ENCODE measurements around the gene PARD3.
"Not testable (repeated sequence)": the region's sequence is repeated elsewhere in the genome, so short reads cannot be mapped to it uniquely, and the experiment has no call there.

The PARD3 gene

GRCh38 chr10:34397324-34397723, 417.8 kb downstream of the PARD3 start:
- Histone ChIP-seq H2AFZ (ENCODE audit: low read depth, low read length, severe bottlenecking) (no peak overlapping the region), H3K27ac (ENCODE audit: low read depth, low read length) (no peak overlapping the region), H3K4me3 (ENCODE audit: insufficient read depth, low read length, poor library complexity, severe bottlenecking) (no peak overlapping the region), H4K20me1 (ENCODE audit: low read depth, low read length) (no peaks in the 10 kb centered on the region), H3K9ac (ENCODE audit: low read length) (no peak overlapping the region), H3F3A (ENCODE audit: insufficient read depth) (no peaks in the 10 kb centered on the region), H3K27me3 (ENCODE audit: low read length) (no peaks in the 10 kb centered on the region), H3K9me3 (ENCODE audit: insufficient read depth, low read length) (no peaks in the 10 kb centered on the region), H3K9me2 (replicated peaks; ENCODE audit: insufficient read depth, low read length) (no peaks in the 10 kb centered on the region), H3K4me2 (ENCODE audit: low read depth, low read length, poor library complexity, severe bottlenecking) (no peak overlapping the region), H3K36me3 (ENCODE audit: low read length) (no peaks in the 10 kb centered on the region), H3K79me2 (ENCODE audit: insufficient read depth, low read length) (no peaks in the 10 kb centered on the region)
- TF ChIP-seq EZH2phosphoT487 (conservative IDR thresholded peaks at IDR 0.05; ENCODE audit: low read length) = no peak
- TF ChIP-seq, protein P1, sequence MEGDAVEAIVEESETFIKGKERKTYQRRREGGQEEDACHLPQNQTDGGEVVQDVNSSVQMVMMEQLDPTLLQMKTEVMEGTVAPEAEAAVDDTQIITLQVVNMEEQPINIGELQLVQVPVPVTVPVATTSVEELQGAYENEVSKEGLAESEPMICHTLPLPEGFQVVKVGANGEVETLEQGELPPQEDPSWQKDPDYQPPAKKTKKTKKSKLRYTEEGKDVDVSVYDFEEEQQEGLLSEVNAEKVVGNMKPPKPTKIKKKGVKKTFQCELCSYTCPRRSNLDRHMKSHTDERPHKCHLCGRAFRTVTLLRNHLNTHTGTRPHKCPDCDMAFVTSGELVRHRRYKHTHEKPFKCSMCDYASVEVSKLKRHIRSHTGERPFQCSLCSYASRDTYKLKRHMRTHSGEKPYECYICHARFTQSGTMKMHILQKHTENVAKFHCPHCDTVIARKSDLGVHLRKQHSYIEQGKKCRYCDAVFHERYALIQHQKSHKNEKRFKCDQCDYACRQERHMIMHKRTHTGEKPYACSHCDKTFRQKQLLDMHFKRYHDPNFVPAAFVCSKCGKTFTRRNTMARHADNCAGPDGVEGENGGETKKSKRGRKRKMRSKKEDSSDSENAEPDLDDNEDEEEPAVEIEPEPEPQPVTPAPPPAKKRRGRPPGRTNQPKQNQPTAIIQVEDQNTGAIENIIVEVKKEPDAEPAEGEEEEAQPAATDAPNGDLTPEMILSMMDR (IDR thresholded peaks at IDR 0.05; ENCODE audit: insufficient read depth, low read length, poor library complexity, severe bottlenecking) = no peak

DNA sequence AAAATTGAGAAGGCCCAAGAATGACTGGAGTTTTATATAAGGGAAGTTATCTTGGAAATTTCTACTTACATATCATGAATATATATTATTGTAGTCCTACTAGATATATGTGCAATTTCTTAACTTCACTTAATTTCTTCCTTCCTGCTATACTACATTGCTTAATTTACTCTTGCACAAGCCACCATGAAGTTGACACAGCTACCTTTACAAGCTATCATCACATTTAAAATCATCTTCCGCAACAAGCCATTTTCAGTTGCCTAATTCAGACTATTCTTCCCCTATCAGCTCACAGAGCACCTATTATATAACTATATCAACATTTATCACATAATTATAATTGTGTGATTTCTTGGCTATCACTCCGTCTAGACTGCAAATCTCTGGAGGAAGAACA, 418.4 kb downstream of the PARD3 start:
- H3K4me2 ChIP-seq (ENCODE audit: low read depth, low read length, poor library complexity, severe bottlenecking) = no peak overlapping the region
- no peaks in the 10 kb centered on the region for H3F3A ChIP-seq (ENCODE audit: insufficient read depth)
- TF ChIP-seq, protein P1 (IDR thresholded peaks at IDR 0.05; ENCODE audit: insufficient read depth, low read length, poor library complexity, severe bottlenecking) = no peak
- TF ChIP-seq EZH2phosphoT487 (conservative IDR thresholded peaks at IDR 0.05; ENCODE audit: low read length) = no peak
- H3K27me3 ChIP-seq (ENCODE audit: low read length) = no peaks in the 10 kb centered on the region
- no peaks in the 10 kb centered on the region for H3K36me3 ChIP-seq (ENCODE audit: low read length)
- no peak overlapping the region for H3K27ac ChIP-seq (ENCODE audit: low read depth, low read length)
- no peaks in the 10 kb centered on the region for H3K9me2 ChIP-seq (replicated peaks; ENCODE audit: insufficient read depth, low read length)
- H3K79me2 ChIP-seq (ENCODE audit: insufficient read depth, low read length) = no peaks in the 10 kb centered on the region
- H2AFZ ChIP-seq (ENCODE audit: low read depth, low read length, severe bottlenecking) = no peak overlapping the region
- H3K9me3 ChIP-seq (ENCODE audit: insufficient read depth, low read length) = no peaks in the 10 kb centered on the region
- H3K9ac ChIP-seq (ENCODE audit: low read length) = no peak overlapping the region
- no peaks in the 10 kb centered on the region for H4K20me1 ChIP-seq (ENCODE audit: low read depth, low read length)
- H3K4me3 ChIP-seq (ENCODE audit: insufficient read depth, low read length, poor library complexity, severe bottlenecking) = no peak overlapping the region

DNA sequence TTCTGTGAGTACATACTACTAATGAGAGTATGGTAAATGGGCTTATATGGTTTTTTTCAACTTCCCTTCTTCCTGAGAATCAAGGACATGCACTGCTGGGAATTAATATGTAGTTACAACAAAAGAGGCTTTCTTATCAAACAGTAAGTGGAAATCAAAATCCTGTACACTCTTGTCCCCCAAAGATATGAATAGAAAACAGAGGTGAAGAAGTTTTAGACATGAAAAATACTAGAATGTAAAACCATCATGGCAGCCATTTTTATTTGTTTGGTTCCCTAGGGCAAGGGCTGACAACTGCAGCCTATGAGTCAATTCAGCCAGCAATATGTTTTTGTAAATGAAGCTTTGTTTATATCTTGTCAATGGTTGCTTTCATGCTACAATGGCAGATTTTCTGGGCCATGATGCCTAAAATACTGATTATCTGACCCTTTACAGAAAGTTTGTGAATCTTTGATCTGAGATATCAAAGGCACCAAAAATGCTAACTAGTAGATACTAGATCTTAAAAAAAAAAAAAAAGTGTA, 422.4 kb downstream of the PARD3 start:
- 0 out of 2 replicates have a peak, but pooled peaks cover 2% of the 10 kb centered on the region for H3K27me3 ChIP-seq (ENCODE audit: low read length)
- no peak overlapping the region for H3K4me3 ChIP-seq (ENCODE audit: insufficient read depth, low read length, poor library complexity, severe bottlenecking)
- no peaks in the 10 kb centered on the region for H3K79me2 ChIP-seq (ENCODE audit: insufficient read depth, low read length)
- H3K9me2 ChIP-seq (replicated peaks; ENCODE audit: insufficient read depth, low read length) = no peaks in the 10 kb centered on the region
- no peak overlapping the region for H3K9ac ChIP-seq (ENCODE audit: low read length)
- no peaks in the 10 kb centered on the region for H4K20me1 ChIP-seq (ENCODE audit: low read depth, low read length)
- H3K4me2 ChIP-seq (ENCODE audit: low read depth, low read length, poor library complexity, severe bottlenecking) = no peak overlapping the region
- TF ChIP-seq, protein P1 (IDR thresholded peaks at IDR 0.05; ENCODE audit: insufficient read depth, low read length, poor library complexity, severe bottlenecking) = no peak
- TF ChIP-seq EZH2phosphoT487 (conservative IDR thresholded peaks at IDR 0.05; ENCODE audit: low read length) = no peak
- H3F3A ChIP-seq (ENCODE audit: insufficient read depth) = no peaks in the 10 kb centered on the region
- H3K36me3 ChIP-seq (ENCODE audit: low read length) = no peaks in the 10 kb centered on the region
- no peaks in the 10 kb centered on the region for H3K9me3 ChIP-seq (ENCODE audit: insufficient read depth, low read length)
- no peak overlapping the region for H3K27ac ChIP-seq (ENCODE audit: low read depth, low read length)
- H2AFZ ChIP-seq (ENCODE audit: low read depth, low read length, severe bottlenecking) = no peak overlapping the region

- H3K27me3 ChIP-seq (ENCODE audit: low read length); H3K36me3 ChIP-seq (ENCODE audit: low read length); H3K4me2 ChIP-seq (ENCODE audit: low read depth, low read length, poor library complexity, severe bottlenecking); H3K9me2 ChIP-seq (replicated peaks; ENCODE audit: insufficient read depth, low read length); H3K79me2 ChIP-seq (ENCODE audit: insufficient read depth, low read length); H4K20me1 ChIP-seq (ENCODE audit: low read depth, low read length); H2AFZ ChIP-seq (ENCODE audit: low read depth, low read length, severe bottlenecking); H3K27ac ChIP-seq (ENCODE audit: low read depth, low read length); H3K9me3 ChIP-seq (ENCODE audit: insufficient read depth, low read length); H3K4me3 ChIP-seq (ENCODE audit: insufficient read depth, low read length, poor library complexity, severe bottlenecking); H3F3A ChIP-seq (ENCODE audit: insufficient read depth); H3K9ac ChIP-seq (ENCODE audit: low read length): not testable (repeated sequence)
Measured at GRCh38 chr10:34391168-34391567, 423.9 kb downstream of the PARD3 start.
